OCI-LY1 (cell line): ENCODE measurements around the gene NEUROD2.

Source experiments
- H2AFZ ChIP-seq: fragments of 200-600 bp; sonication (generic), shearing (Covaris generic); 2 replicates; pipeline ENCODE4 v1.6.0; 2014; ENCODE audit warnings: antibody characterized with exemption, mild to moderate bottlenecking, low read length
- H3F3A ChIP-seq: fragments of 200-600 bp; sonication (generic), shearing (Covaris generic); 2 replicates; pipeline ENCODE4 v1.6.0; 2014; ENCODE audit warnings: mild to moderate bottlenecking, antibody characterized with exemption, low read length, moderate library complexity; ENCODE audit not compliant: insufficient read depth
- H3K27ac ChIP-seq: fragments of 200-600 bp; sonication (generic); 2 replicates; pipeline ENCODE4 v1.5.1; 2014; ENCODE audit warnings: low read length, mixed run types, mild to moderate bottlenecking, low read depth; ENCODE audit not compliant: poor library complexity, severe bottlenecking
- H3K27me3 ChIP-seq: fragments of 200-600 bp; sonication (generic); 2 replicates; pipeline ENCODE4 v1.6.0; 2014; ENCODE audit warnings: antibody characterized with exemption, mild to moderate bottlenecking, low read length, moderate library complexity; ENCODE audit not compliant: insufficient read depth
- H3K36me3 ChIP-seq: fragments of 200-600 bp; sonication (generic); 2 replicates; pipeline ENCODE4 v1.6.1; 2014; ENCODE audit warnings: mild to moderate bottlenecking, antibody characterized with exemption, low read length, moderate library complexity, mixed read lengths; ENCODE audit not compliant: insufficient read depth
- H3K4me1 ChIP-seq: fragments of 200-600 bp; sonication (generic); 2 replicates; pipeline ENCODE4 v1.5.1; 2014; ENCODE audit warnings: mild to moderate bottlenecking, low read length, moderate library complexity; ENCODE audit not compliant: insufficient read depth, severe bottlenecking
- H3K4me2 ChIP-seq: fragments of 200-600 bp; sonication (generic), shearing (Covaris generic); 2 replicates; pipeline ENCODE4 v1.6.1; 2014; ENCODE audit warnings: low read length
- H3K4me3 ChIP-seq: fragments of 200-600 bp; sonication (generic); 2 replicates; pipeline ENCODE4 v1.5.1; 2014; ENCODE audit warnings: low read length, low read depth, mild to moderate bottlenecking, mixed read lengths; ENCODE audit not compliant: poor library complexity, severe bottlenecking
- H3K79me2 ChIP-seq: fragments of 200-600 bp; shearing (Covaris generic); 2 replicates; pipeline ENCODE4 v1.6.1; 2016; ENCODE audit warnings: mixed run types, low read length, mixed read lengths; ENCODE audit not compliant: insufficient read depth
- H3K9ac ChIP-seq: fragments of 200-600 bp; sonication (generic), shearing (Covaris generic); 2 replicates; pipeline ENCODE4 v1.6.1; 2014; ENCODE audit warnings: mild to moderate bottlenecking, low read length, mixed read lengths
- H3K9me2 ChIP-seq: fragments of 200-600 bp; sonication (generic), shearing (Covaris generic); 2 replicates; pipeline ENCODE4 v1.6.1; 2014; ENCODE audit warnings: low read depth, mild to moderate bottlenecking, low read length, mixed read lengths
- H3K9me3 ChIP-seq: fragments of 200-600 bp; shearing (Covaris generic); 2 replicates; pipeline ENCODE4 v1.6.1; 2014; ENCODE audit warnings: low read length, mixed read lengths
- H4K20me1 ChIP-seq: fragments of 200-600 bp; sonication (generic), shearing (Covaris generic); 2 replicates; pipeline ENCODE4 v1.6.0; 2016; ENCODE audit warnings: mild to moderate bottlenecking, low read length; ENCODE audit not compliant: insufficient read depth
- CTCF ChIP-seq: fragments of 200-600 bp; sonication (generic), shearing (Covaris generic); IDR thresholded peaks from 2 replicates; pipeline ENCODE4 v1.5.1; 2017; ENCODE audit warnings: mild to moderate bottlenecking, antibody characterized with exemption, low read length, moderate library complexity, mixed read lengths
- EZH2 ChIP-seq: fragments of 200-600 bp; sonication (generic), shearing (Covaris generic); IDR thresholded peaks from 2 replicates; pipeline ENCODE4 v1.8.0; 2017; ENCODE audit warnings: borderline replicate concordance, mixed run types, mild to moderate bottlenecking, antibody characterized with exemption, low read length, moderate library complexity, mixed read lengths

NEUROD2 gene

DNA sequence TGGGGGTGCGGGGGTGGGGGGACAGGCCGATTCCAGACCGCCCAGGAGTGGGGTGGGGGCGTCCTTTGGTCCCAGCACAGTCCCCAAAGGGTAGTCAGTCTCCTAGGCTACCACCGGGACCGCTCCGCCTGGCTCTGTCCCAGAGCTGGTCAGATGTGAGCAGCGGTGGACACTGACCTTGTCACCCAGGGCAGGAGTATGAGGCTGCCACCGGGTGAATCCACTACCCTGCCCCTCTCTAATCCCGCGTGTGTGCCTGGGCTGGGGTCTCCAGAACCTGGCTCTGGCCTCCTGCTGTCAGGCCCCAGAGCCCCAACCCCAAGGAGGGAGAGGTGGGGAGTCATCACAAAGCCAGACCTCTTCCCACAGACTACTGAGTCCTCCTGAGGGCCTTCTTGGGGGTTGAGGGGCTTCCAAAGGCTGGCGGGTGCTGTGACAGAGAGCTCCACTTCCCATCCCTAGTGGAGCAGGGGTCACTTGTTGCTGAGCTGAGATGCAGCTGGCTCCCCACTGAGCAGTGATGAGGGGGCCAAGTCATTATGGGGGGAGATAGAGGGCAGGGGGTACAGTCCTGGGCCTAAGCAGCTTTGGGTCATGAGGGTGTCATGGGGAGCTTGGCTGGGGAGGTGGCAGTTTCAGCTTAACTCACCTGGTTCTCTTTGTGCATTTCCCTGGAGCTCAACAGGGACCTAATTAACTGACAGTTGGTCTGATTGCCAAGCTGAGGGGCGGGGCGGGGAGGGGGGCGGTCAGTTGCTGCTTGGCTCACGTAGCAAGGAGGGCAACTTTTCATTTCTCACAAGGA lies 20.2 kb upstream of the NEUROD2 start:
- H4K20me1 ChIP-seq, result no peaks in the 10 kb centered on the region
- H3K79me2 ChIP-seq, result no peaks in the 10 kb centered on the region
- H3K27ac ChIP-seq, result no peak overlapping the region
- TF ChIP-seq EZH2 (no peak), CTCF (no peak)
- no peak overlapping the region for H3K4me2 ChIP-seq
- no peaks in the 10 kb centered on the region for H3K9me2 ChIP-seq
- H2AFZ ChIP-seq, result no peak overlapping the region
- no peak overlapping the region for H3K9ac ChIP-seq
- H3K27me3 ChIP-seq, result no peaks in the 10 kb centered on the region
- no peaks in the 10 kb centered on the region for H3K36me3 ChIP-seq
- H3K4me3 ChIP-seq, result no peak overlapping the region
- H3F3A ChIP-seq, result no peaks in the 10 kb centered on the region
- H3K9me3 ChIP-seq, result no peaks in the 10 kb centered on the region
- peaks cover 5% of the 10 kb centered on the region for H3K4me1 ChIP-seq

DNA sequence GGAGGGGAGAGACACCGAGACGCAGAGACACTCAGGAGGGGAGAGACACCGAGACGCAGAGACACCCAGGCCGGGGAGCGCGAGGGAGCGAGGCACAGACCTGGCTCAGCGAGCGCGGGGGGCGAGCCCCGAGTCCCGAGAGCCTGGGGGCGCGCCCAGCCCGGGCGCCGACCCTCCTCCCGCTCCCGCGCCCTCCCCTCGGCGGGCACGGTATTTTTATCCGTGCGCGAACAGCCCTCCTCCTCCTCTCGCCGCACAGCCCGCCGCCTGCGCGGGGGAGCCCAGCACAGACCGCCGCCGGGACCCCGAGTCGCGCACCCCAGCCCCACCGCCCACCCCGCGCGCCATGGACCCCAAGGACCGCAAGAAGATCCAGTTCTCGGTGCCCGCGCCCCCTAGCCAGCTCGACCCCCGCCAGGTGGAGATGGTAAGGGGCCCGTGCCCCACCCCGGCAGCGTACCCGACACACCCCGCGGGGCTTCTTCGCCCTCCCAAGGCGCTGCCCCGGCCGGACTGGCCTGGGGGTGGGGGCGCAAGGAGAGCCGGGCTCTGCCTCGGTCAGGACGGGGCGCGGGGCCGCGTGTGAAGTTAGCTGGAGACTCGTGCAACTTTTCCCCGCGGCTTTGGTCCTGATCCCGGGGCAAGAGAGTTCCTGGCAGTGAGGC lies 19.5 kb upstream of the NEUROD2 start:
- Histone ChIP-seq H3K79me2 (no peaks in the 10 kb centered on the region), H3F3A (no peaks in the 10 kb centered on the region), H3K4me2 (no peak overlapping the region), H3K27ac (no peak overlapping the region), H3K9ac (no peak overlapping the region), H4K20me1 (no peaks in the 10 kb centered on the region), H3K4me1 (peaks cover 9% of the 10 kb centered on the region), H2AFZ (no peak overlapping the region), H3K36me3 (no peaks in the 10 kb centered on the region), H3K27me3 (no peaks in the 10 kb centered on the region), H3K4me3 (no peak overlapping the region), H3K9me3 (no peaks in the 10 kb centered on the region), H3K9me2 (no peaks in the 10 kb centered on the region)
- TF ChIP-seq EZH2 (no peak), CTCF (no peak)

DNA sequence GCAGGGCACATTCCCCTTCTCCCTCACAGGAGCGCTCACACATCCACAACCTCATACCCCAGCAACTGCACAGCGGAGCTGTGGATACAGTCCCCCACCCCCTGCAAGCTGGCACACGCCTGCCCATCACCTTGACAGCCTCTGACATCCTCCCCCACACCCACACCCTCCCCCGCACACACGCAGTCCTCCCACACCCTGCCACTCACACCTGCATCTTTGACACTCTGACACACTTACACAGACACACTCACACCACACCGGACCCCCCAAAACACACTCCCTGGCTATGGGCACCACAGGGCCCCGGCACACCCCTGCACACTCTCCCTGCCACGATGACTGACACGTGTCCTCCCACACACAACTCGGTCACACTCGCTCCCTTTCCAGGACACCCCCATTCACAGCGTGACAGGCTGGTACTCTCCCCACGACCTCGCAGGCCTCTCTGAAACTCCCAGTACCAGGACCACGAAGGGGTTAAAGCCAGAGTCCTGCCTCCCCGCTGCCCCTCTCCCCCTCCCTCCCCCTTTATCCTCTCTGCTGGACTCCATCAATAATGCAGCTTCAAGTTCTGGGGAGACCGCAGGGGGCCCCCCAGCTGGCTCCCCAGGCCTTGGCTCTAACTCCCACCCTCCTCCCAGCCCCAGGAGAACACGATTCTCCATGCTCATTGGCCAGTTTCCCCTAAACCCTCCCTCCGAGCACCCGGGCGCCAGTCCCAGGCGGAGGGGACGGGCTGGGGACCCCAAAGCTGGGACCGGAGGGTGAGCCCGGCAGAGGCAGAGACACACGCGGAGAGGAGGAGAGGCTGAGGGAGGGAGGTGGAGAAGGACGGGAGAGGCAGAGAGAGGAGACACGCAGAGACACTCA lies 18.7 kb upstream of the NEUROD2 start, which contains the start of gene PPP1R1B:
Gene PPP1R1B (plus strand): TSS at position 782 of the 876 bp plus-strand sequence. CDS start 441 bp downstream, outside the sequence.
- Histone ChIP-seq H3K4me3 (no peak within 1 kb of the TSS), H3F3A (no peaks in the 10 kb centered on the region), H3K9ac (no peak within 1 kb of the TSS), H3K4me2 (no peak within 1 kb of the TSS), H3K27me3 (no peaks in the 10 kb centered on the region), H3K9me2 (no peaks in the 10 kb centered on the region), H2AFZ (no peak within 1 kb of the TSS), H3K36me3 (no peaks in the 10 kb centered on the region), H3K9me3 (no peaks in the 10 kb centered on the region), H3K27ac (no peak within 1 kb of the TSS), H3K4me1 (peaks cover 12% of the 10 kb centered on the region), H4K20me1 (no peaks in the 10 kb centered on the region), H3K79me2 (no peaks in the 10 kb centered on the region)
- TF ChIP-seq EZH2, result no peak
- TF ChIP-seq CTCF, result no peak
